IMR-90 (cell line): ENCODE results near the gene RHBDD1. TPM values are rescaled to one million over a fixed set of nuclear protein-coding genes. Genes with fewer than 3 reads are reported as not detected.

Source experiments
- ATAC-seq: fragments of 200-7000 bp; cut with Tn5 transposase; 2 replicates; pipeline ENCODE4 v1.9.1; 2020; ENCODE audit warnings: low read depth, mild to moderate bottlenecking, moderate library complexity
- BruUV-seq: library from RNA; stranded (reverse); fragments of 400-500 nt; replicated peaks from 2 replicates; lab custom pipeline; 2021; lab: Mats Ljungman, UMichigan
- CTCF ChIA-PET: fragments of 300-600 bp; formaldehyde crosslinking; extraction: SDS; loops from one replicate; lab custom pipeline; 2021; ENCODE audit warnings: antibody characterized with exemption; lab: Yijun Ruan, JAX
- POLR2A ChIA-PET: fragments of 300-600 bp; sonication (Branson Sonifier 250); formaldehyde crosslinking; loops from one replicate; lab custom pipeline; 2022; ENCODE audit warnings: antibody characterized with exemption; ENCODE audit not compliant: unreplicated experiment; lab: Charles Lee
- DNase-seq: peaks from one replicate; pipeline ENCODE4 v3.0.0; 2013
- H2AFZ ChIP-seq: replicated peaks from 2 replicates; pipeline ENCODE3; 2013; ENCODE audit warnings: low read length, mild to moderate bottlenecking; ENCODE audit not compliant: poor library complexity
- H2AK5ac ChIP-seq: 2 replicates; pipeline ENCODE4 v1.6.1; 2013; ENCODE audit warnings: low read depth, low read length, inconsistent platforms
- H2AK9ac ChIP-seq: replicated peaks from 2 replicates; pipeline ENCODE3; 2013; ENCODE audit warnings: mild to moderate bottlenecking, low read depth, low read length, moderate library complexity; ENCODE audit not compliant: poor library complexity
- H2BK120ac ChIP-seq: 2 replicates; pipeline ENCODE4 v1.6.1; 2013; ENCODE audit warnings: low read depth, low read length, inconsistent platforms
- H2BK15ac ChIP-seq: 3 replicates; pipeline ENCODE4 v1.6.1; 2013; ENCODE audit warnings: low read depth, low read length, inconsistent platforms
- H2BK20ac ChIP-seq: 2 replicates; pipeline ENCODE4 v1.6.1; 2013; ENCODE audit warnings: low read depth, mild to moderate bottlenecking, inconsistent platforms, low read length, moderate library complexity
- H2BK5ac ChIP-seq: 2 replicates; pipeline ENCODE4 v1.6.1; 2013; ENCODE audit warnings: mild to moderate bottlenecking, low read depth, low read length, inconsistent platforms; ENCODE audit not compliant: poor library complexity, severe bottlenecking
- H3K14ac ChIP-seq: replicated peaks from 2 replicates; pipeline ENCODE4 v1.6.1; 2013; ENCODE audit warnings: low read depth, low read length, inconsistent platforms
- H3K18ac ChIP-seq: 2 replicates; pipeline ENCODE4 v1.6.1; 2013; ENCODE audit warnings: low read depth, low read length, control low read depth
- H3K23ac ChIP-seq: 2 replicates; pipeline ENCODE4 v1.6.1; 2013; ENCODE audit warnings: low read depth, low read length, inconsistent platforms
- H3K27ac ChIP-seq: 2 replicates; pipeline ENCODE4 v1.5.1; 2013; ENCODE audit warnings: mild to moderate bottlenecking, control low read depth, low read length; ENCODE audit not compliant: insufficient read depth
- H3K27me3 ChIP-seq: 2 replicates; pipeline ENCODE4 v1.6.1; 2013; ENCODE audit warnings: low read length; ENCODE audit not compliant: control insufficient read depth, insufficient read depth
- H3K36me3 ChIP-seq: 2 replicates; pipeline ENCODE4 v1.6.1; 2013; ENCODE audit warnings: low read length, mixed read lengths; ENCODE audit not compliant: control insufficient read depth, insufficient read depth
- H3K4ac ChIP-seq: 2 replicates; pipeline ENCODE4 v1.6.1; 2013; ENCODE audit warnings: low read depth, low read length, inconsistent platforms
- H3K4me1 ChIP-seq: 2 replicates; pipeline ENCODE4 v1.6.1; 2013; ENCODE audit warnings: low read length, mixed read lengths; ENCODE audit not compliant: control insufficient read depth, insufficient read depth
- H3K4me2 ChIP-seq: 2 replicates; pipeline ENCODE4 v1.6.1; 2013; ENCODE audit warnings: low read depth, mild to moderate bottlenecking, control low read depth, low read length, moderate library complexity
- H3K4me3 ChIP-seq: 2 replicates; pipeline ENCODE4 v1.5.1; 2013; ENCODE audit warnings: low read depth, mild to moderate bottlenecking, control low read depth, low read length, moderate library complexity; ENCODE audit not compliant: insufficient read depth
- H3K56ac ChIP-seq: 2 replicates; pipeline ENCODE4 v1.6.1; 2013; ENCODE audit warnings: low read length, inconsistent platforms; ENCODE audit not compliant: insufficient read depth; ENCODE audit errors: extremely low read depth
- H3K79me1 ChIP-seq, 2 experiments: 2 replicates each; pipeline ENCODE4 v1.6.1; 2013; ENCODE audit warnings: low read length in 2 of 2, inconsistent platforms in 1 of 2, low read depth in 1 of 2
- H3K9ac ChIP-seq: 2 replicates; pipeline ENCODE4 v1.6.1; 2013; ENCODE audit warnings: low read depth, low read length, control low read depth
- H3K9me1 ChIP-seq: 2 replicates; pipeline ENCODE4 v1.6.1; 2013; ENCODE audit warnings: low read length, inconsistent platforms; ENCODE audit not compliant: insufficient read depth
- H3K9me3 ChIP-seq: 2 replicates; pipeline ENCODE4 v1.6.1; 2013; ENCODE audit warnings: low read length; ENCODE audit not compliant: control insufficient read depth, insufficient read depth
- H4K20me1 ChIP-seq: 2 replicates; pipeline ENCODE4 v1.6.1; 2013; ENCODE audit warnings: low read length, inconsistent platforms; ENCODE audit not compliant: insufficient read depth
- H4K5ac ChIP-seq: 2 replicates; pipeline ENCODE4 v1.6.1; 2013; ENCODE audit warnings: mild to moderate bottlenecking, low read depth, low read length, control low read depth
- H4K8ac ChIP-seq, 2 experiments: 2 replicates each; pipeline ENCODE4 v1.6.1; 2013; ENCODE audit warnings: low read depth in 2 of 2, low read length in 2 of 2, control low read depth in 1 of 2, inconsistent platforms in 1 of 2
- H4K91ac ChIP-seq: 2 replicates; pipeline ENCODE4 v1.6.1; 2013; ENCODE audit warnings: low read depth, low read length, inconsistent platforms; ENCODE audit not compliant: insufficient read depth
- BHLHE40 ChIP-seq: fragments of 150-350 bp; IDR thresholded peaks from 2 replicates; pipeline ENCODE4 v1.6.1; 2016; ENCODE audit warnings: mild to moderate bottlenecking, low read depth, low read length
- CEBPB ChIP-seq: IDR thresholded peaks from 2 replicates; pipeline ENCODE4 v1.6.1; 2012; ENCODE audit warnings: low read depth, low read length, improper control_type of control experiment
- CHD1 ChIP-seq: IDR thresholded peaks from 2 replicates; pipeline ENCODE4 v1.6.1; 2012; ENCODE audit warnings: low read depth, low read length, improper control_type of control experiment
- ELK1 ChIP-seq: fragments of 150-350 bp; IDR thresholded peaks from 2 replicates; pipeline ENCODE4 v1.6.1; 2016; ENCODE audit warnings: low read depth, mild to moderate bottlenecking, low read length, moderate library complexity, borderline replicate concordance
- FOS ChIP-seq: fragments of 150-350 bp; IDR thresholded peaks from 2 replicates; pipeline ENCODE4 v1.6.1; 2016; ENCODE audit warnings: low read depth, low read length
- MAFK ChIP-seq: IDR thresholded peaks from 2 replicates; pipeline ENCODE4 v1.6.1; 2012; ENCODE audit warnings: low read depth, low read length, improper control_type of control experiment
- MAZ ChIP-seq: IDR thresholded peaks from 2 replicates; pipeline ENCODE4 v1.6.1; 2012; ENCODE audit warnings: low read depth, mild to moderate bottlenecking, low read length, improper control_type of control experiment, moderate library complexity, borderline replicate concordance
- NFE2L2 ChIP-seq: fragments of 150-350 bp; IDR thresholded peaks from 2 replicates; pipeline ENCODE4 v1.6.1; 2016; ENCODE audit warnings: low read depth, mild to moderate bottlenecking, low read length
- POLR2A ChIP-seq: IDR thresholded peaks from 2 replicates; pipeline ENCODE4 v1.6.1; 2012; ENCODE audit warnings: mild to moderate bottlenecking, low read depth, low read length
- RAD21 ChIP-seq: IDR thresholded peaks from 2 replicates; pipeline ENCODE4 v1.6.1; 2012; ENCODE audit warnings: low read length, improper control_type of control experiment
- RCOR1 ChIP-seq: IDR thresholded peaks from 2 replicates; pipeline ENCODE4 v1.6.1; 2012; ENCODE audit warnings: mild to moderate bottlenecking, low read length, improper control_type of control experiment; ENCODE audit not compliant: insufficient replicate concordance
- RFX5 ChIP-seq: IDR thresholded peaks from 2 replicates; pipeline ENCODE4 v1.8.0; 2012; ENCODE audit warnings: low read depth, mild to moderate bottlenecking, low read length, moderate library complexity
- SMC3 ChIP-seq: fragments of 150-350 bp; IDR thresholded peaks from 2 replicates; pipeline ENCODE4 v1.6.1; 2016; ENCODE audit warnings: low read depth, mild to moderate bottlenecking, antibody characterized with exemption, low read length, moderate library complexity
- USF2 ChIP-seq: fragments of 150-350 bp; IDR thresholded peaks from 2 replicates; pipeline ENCODE4 v1.6.1; 2017; ENCODE audit warnings: mild to moderate bottlenecking, antibody characterized with exemption, low read length, low read depth
- WGBS, 2 experiments: methylation state at CpG; one replicate each; pipeline versions ENCODE4 v1.1.5 to v1.1.7; 2013; ENCODE audit warnings: missing lambda C conversion rate in 2 of 2; ENCODE audit not compliant: insufficient read length in 1 of 2; ENCODE audit errors: extremely low coverage in 2 of 2; 5-methylcytosine and 5-hydroxymethylcytosine counted together
- dilution Hi-C: fragments of 300-500 bp; cut with HindIII; formaldehyde crosslinking; loops from one replicate; pipeline ENCODE4 v1.14.3; 2018; ENCODE audit warnings: low sequenced_read_pairs; ENCODE audit not compliant: unreplicated experiment
- in situ Hi-C: fragments of 300-500 bp; cut with MboI; formaldehyde crosslinking; loops from 3 replicates; pipeline ENCODE4 v1.14.3; 2019; ENCODE audit warnings: low sequenced_read_pairs, inconsistent platforms, mixed read lengths
- intact Hi-C: fragments of 100-400 bp; cut with micrococcal nuclease; formaldehyde crosslinking; loops from 2 replicates; pipeline ENCODE4 v1.10.0; 2022
- polyA plus RNA-seq, 3 experiments: library from polyadenylated mRNA; depleted of rRNA; stranded (reverse); fragments of >200 nt; gene quantifications; 2 replicates each; pipeline ENCODE4 v1.2.3, GENCODE V29; 2012; ENCODE audit warnings: low replicate concordance in 1 of 3
- total RNA-seq: library from RNA; depleted of rRNA; stranded (reverse); fragments of >200 nt; gene quantifications from 2 replicates; pipeline ENCODE4 v1.2.3, GENCODE V29; 2012
- TF ChIP-seq, protein P1 (sequence below): conservative IDR thresholded peaks from 2 replicates; pipeline ENCODE4 v1.5.1; 2012; ENCODE audit warnings: mild to moderate bottlenecking, low read depth, low read length, improper control_type of control experiment

Gene RHBDD1
- total and polyA plus RNA-seq, 2 of the 4 experiments (the other 2 are of a cell fraction): 9.7 to 14.0 TPM

DNA sequence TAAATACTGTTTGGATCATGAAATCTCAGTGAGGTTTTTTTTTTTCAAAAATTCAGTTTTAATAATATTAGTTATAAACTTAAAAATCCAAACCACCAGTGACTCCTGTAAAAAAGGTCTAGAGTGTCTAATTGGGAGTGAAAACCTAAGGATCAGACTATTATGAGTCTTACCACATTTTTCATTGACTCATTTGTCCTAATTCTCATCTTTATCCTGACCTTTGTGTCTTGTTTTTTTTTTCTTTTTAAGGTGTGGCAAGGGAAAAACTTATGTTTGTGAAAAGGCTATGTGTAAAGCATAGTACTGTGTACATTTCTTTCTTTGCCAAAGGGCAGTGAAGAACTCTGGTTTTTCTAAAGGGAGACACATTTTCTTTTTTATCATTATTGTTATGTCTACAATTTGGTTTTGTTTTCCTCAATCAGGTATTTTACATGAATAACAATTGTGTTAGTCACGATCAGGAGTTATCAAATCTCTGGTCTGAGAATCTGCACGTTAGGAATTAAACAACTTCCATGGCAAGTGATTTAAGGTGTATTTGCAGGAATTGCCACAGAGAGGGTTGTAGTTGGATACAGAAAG, 52.6 kb downstream of the RHBDD1 start:
- H3K18ac ChIP-seq: peak overlapping the region; percentile 34; the same call in 1 of the 2 replicates
- intact Hi-C loops: no loop called here
- H3K4me3 ChIP-seq: no peak overlapping the region
- dilution Hi-C loops: no loop called here
- peak overlapping the region; percentile 66 for H2BK20ac ChIP-seq
- peak overlapping the region; percentile 11; the same call in 1 of the 2 replicates for H3K4ac ChIP-seq
- H2BK15ac ChIP-seq: peak overlapping the region; percentile 90; the same call in 2 of the 3 replicates
- CTCF ChIA-PET: no interaction called here
- WGBS, 2 experiments: no CpG with 5 or more reads among the region's 2 CpGs
- peak overlapping the region; percentile 29; the same call in 1 of the 2 replicates for H2AK5ac ChIP-seq
- H3K9me1 ChIP-seq: peaks cover 14% of the 10 kb centered on the region
- H2BK120ac ChIP-seq: peak overlapping the region; percentile 83
- BruUV-seq: no TSS peak
- H3K4me2 ChIP-seq: peak overlapping the region; percentile 8; the same call in 1 of the 2 replicates
- no peaks in the 10 kb centered on the region for H3K36me3 ChIP-seq
- H3K4me1 ChIP-seq: peaks cover 12% of the 10 kb centered on the region
- in situ Hi-C loops: no loop called here
- H3K23ac ChIP-seq: peak overlapping the region; percentile 21; the same call in 1 of the 2 replicates
- no peak overlapping the region for H2AFZ ChIP-seq
- H3K79me1 ChIP-seq: peaks cover 20 to 22% of the 10 kb centered on the region in 2 experiments
- H3K27me3 ChIP-seq: no peaks in the 10 kb centered on the region
- no peak for DNase-seq
- H3K9ac ChIP-seq: no peak overlapping the region
- H4K8ac ChIP-seq: peak overlapping the region; percentile 45 to 81
- no peak overlapping the region for H2AK9ac ChIP-seq
- peak overlapping the region; percentile 94 for H2BK5ac ChIP-seq
- H3K9me3 ChIP-seq: no peaks in the 10 kb centered on the region
- peak overlapping the region; percentile 35; the same call in 1 of the 2 replicates for H4K5ac ChIP-seq
- 0 out of 2 replicates have a peak overlapping the region, but pooled peaks have one; percentile 4 for H3K56ac ChIP-seq
- peak overlapping the region; percentile 72 for H3K14ac ChIP-seq
- POLR2A ChIA-PET: interaction anchor here (0.5 kb wide), 1 partner anchor 40 kb away, joined by 3 read pairs; no protein-coding TSS in a partner anchor
- H4K20me1 ChIP-seq: no peaks in the 10 kb centered on the region
- H3K27ac ChIP-seq: no peak overlapping the region
- no peak for ATAC-seq
- H4K91ac ChIP-seq: peak overlapping the region; percentile 87; the same call in 1 of the 2 replicates
- TF ChIP-seq POLR2A (no peak), ELK1 (no peak), CEBPB (no peak), USF2 (no peak), RFX5 (no peak), BHLHE40 (no peak), MAZ (no peak), CHD1 (no peak), MAFK (no peak), RAD21 (no peak), SMC3 (no peak), FOS (no peak), NFE2L2 (no peak), RCOR1 (no peak)
- TF ChIP-seq, protein P1, sequence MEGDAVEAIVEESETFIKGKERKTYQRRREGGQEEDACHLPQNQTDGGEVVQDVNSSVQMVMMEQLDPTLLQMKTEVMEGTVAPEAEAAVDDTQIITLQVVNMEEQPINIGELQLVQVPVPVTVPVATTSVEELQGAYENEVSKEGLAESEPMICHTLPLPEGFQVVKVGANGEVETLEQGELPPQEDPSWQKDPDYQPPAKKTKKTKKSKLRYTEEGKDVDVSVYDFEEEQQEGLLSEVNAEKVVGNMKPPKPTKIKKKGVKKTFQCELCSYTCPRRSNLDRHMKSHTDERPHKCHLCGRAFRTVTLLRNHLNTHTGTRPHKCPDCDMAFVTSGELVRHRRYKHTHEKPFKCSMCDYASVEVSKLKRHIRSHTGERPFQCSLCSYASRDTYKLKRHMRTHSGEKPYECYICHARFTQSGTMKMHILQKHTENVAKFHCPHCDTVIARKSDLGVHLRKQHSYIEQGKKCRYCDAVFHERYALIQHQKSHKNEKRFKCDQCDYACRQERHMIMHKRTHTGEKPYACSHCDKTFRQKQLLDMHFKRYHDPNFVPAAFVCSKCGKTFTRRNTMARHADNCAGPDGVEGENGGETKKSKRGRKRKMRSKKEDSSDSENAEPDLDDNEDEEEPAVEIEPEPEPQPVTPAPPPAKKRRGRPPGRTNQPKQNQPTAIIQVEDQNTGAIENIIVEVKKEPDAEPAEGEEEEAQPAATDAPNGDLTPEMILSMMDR: no peak
